ENCODE data around the gene KRT74.

DNA sequence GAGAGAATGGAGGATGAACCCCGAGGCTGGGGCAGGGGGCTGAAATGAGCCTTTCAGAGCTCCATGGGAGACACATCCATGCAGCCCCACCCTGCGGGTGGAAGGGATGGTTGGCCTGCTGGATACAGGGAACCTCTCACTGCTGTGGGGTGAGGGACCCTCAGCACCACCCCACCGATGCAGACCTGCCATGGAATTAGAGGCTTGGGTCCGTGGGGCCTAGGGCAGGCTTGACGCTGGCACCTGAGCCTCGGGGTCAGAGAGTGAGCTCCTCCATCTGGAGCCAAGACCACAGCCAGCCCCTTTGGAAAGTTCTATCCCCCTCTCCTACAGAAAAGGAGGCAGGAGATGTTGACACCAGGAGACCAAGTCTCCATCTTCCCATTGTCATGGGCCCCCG is 7.4 kb upstream of the KRT74 start:
- TF ChIP-seq POLR2A (IDR thresholded peaks at IDR 0.05; ENCODE audit: low read depth, low read length): no peak
- TF ChIP-seq RFX5 (IDR thresholded peaks at IDR 0.05; ENCODE audit: low read depth, low read length): no peak
- TF ChIP-seq, protein P1, sequence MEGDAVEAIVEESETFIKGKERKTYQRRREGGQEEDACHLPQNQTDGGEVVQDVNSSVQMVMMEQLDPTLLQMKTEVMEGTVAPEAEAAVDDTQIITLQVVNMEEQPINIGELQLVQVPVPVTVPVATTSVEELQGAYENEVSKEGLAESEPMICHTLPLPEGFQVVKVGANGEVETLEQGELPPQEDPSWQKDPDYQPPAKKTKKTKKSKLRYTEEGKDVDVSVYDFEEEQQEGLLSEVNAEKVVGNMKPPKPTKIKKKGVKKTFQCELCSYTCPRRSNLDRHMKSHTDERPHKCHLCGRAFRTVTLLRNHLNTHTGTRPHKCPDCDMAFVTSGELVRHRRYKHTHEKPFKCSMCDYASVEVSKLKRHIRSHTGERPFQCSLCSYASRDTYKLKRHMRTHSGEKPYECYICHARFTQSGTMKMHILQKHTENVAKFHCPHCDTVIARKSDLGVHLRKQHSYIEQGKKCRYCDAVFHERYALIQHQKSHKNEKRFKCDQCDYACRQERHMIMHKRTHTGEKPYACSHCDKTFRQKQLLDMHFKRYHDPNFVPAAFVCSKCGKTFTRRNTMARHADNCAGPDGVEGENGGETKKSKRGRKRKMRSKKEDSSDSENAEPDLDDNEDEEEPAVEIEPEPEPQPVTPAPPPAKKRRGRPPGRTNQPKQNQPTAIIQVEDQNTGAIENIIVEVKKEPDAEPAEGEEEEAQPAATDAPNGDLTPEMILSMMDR (IDR thresholded peaks at IDR 0.05 in 2 of 3, conservative IDR thresholded peaks at IDR 0.05 in 1 of 3; ENCODE audit: control insufficient read depth in 2 of 3, extremely low read depth in 1 of 3, insufficient read depth in 1 of 3, low read depth in 3 of 3, low read length in 3 of 3): no peak
